Measurements from ENCODE around the gene ARFGEF3.

ARFGEF3 gene

DNA sequence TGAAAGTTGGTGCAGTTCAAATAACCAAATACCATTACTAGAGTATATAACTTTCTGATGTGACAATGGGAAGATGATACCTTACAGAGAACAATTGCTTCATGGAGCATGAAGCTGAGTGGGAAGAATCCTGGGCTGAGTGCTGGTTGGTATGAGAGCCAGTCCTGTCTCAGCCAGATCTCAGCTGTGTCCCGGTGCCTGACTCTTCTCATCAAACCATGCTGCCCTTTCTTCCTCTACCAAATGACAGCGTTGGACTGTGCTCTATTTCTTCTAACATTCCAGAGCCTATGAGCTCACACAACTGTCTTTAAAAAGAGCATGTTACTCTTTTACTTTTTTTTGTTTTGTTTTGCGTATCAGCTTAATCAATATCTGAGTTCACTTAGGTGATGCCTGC is 84.0 kb downstream of the ARFGEF3 start:
- DNase-seq, result peak; percentile 8

- DNase-seq, result no peak
These were observed 85.1 kb downstream of the ARFGEF3 start for GRCh38 chr6:138246650-138247440.

DNA sequence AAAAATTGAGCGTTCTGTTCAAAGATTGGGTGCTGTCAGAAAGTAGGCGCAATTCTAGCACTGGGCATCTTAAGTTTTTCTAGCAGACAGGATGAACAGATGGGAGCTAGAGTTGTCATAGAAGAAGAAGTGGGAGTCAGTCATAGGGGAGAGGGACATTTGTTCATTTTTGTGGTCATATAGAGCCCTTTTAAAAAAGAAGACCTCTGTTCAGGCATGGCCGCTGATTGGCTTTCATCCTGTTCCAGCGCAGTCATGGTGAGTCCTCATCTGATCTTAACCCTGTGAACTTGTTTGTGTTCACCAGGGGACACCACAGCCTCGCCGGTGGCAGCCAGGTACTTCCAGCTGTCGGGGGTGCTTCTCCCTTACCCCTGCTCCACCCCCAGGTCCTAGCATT is 86.3 kb downstream of the ARFGEF3 start:
- DNase-seq, result no peak

DNA sequence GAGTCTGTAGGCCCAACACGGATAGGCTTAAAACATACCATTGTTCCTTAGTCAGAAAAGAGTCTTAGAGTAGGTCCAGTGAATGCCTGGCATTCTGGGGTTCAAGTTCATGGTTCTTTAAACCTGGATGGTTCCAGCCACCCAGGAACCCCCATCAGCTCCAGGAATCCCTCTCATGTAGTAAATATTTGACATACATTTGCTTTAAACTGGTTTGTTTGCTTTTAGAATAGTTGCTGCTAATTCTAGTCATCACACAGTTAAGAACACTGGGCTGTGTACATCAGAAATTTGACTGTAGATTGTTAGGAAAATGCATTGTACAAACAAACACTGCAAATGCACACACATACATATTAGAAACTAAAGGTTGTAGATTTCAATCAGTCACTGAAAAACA is 87.1 kb downstream of the ARFGEF3 start:
- no peak for DNase-seq

DNA sequence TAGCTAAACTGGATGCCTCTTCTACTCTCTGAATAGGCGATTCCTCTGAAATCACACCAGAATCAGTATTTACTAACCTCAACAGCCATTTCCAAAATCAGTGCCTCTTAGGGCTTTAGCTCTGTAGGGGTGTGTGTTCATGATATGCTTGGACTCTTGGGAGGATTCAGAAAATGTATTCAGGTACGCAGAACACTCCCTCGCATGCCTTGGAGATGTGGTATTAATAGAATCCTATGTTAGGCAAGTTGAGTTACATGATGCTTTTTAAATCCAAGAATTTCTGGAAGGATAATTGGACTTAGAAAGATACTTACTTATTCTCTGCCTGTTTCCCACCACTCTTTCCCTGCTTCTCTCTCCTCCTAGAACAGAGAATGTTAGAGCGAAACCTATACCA is 88.3 kb downstream of the ARFGEF3 start:
- DNase-seq, result no peak

DNA sequence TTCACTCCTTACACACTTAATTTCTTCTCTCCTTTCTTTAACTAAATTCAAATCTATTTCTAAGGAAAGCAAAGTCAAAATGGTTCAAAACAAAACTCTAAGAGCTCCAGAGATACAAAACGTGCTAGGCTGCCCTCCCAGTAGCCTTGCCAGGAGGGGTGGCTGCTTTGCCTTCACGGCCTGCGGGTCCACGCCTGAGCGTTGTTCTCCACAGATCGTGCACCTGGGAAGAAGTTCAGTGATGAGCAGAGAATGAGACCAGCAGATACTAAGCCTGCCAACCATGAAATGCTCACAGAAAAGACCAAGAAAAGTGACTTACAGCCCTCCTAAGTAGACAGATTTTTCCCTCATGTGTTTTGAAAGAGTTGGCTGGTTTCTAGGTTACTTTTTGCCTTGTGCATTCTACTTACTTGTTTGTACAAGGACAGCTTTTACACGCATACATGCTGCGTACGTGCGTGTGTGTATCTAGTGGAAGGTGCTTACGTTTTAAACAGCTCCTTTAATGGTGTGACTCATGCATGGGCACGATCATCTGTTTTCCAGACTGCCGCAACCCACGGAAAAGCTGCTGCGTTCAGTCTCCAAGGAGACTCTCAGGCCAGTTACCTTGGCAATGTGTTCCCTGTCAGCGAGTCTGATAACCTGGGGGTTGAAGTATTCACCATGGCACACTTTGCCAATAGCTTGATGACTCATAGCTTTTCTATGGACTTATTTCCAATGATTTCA is 88.9 kb downstream of the ARFGEF3 start:
- DNase-seq, result peak; percentile 65

DNA sequence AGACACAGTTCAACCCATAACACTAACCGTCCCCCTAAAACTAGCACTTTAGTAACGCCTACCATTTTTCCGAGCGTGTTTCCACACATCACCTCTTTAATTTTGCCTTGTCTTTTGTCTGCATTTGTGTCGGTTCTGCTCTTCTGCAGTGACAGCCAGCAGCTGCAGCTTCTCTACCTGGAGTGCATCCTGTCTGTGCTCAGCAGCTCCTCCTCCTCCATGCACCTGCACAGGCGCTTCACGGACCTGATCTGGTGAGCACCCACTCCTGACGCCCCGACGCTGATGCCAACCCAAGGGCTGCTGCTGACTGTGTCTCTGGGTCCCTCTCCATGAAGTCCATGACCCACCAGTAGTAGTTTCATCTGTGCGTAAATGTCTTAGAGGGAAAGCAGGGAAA is 92.0 kb downstream of the ARFGEF3 start:
- no peak for DNase-seq

DNA sequence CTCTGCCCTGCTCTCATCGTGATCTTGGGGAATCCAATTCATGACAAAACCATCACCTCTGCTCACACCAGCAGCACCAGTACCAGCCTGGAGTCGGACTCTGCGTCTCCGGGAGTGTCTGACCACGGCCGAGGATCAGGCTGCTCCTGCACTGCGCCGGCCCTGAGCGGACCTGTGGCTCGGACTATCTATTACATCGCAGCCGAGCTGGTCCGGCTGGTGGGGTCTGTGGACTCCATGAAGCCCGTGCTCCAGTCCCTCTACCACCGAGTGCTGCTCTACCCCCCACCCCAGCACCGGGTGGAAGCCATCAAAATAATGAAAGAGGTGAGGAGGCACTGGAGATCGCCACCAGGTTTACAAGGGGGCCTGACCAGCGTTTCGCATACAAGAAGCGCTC is 93.7 kb downstream of the ARFGEF3 start:
- DNase-seq, result no peak

DNA sequence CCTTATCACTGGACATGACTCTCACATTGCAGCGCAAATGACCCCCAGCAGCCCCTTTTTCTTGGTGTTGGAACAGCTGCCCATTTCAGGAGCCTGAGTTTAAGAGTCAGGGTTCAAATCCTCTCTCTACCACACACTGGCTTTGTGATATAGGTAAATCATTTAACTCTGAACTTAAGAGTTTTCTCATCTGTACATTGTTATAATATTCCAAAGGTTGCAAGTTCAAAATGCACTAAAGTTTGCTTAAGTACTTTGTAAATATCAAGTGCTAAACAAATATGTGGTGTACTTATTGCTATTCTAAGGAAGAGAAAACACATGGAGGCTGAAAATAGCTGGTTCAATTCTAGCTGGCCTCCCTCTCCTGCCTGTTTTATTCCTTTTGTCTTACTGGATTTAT is 95.9 kb downstream of the ARFGEF3 start:
- DNase-seq, result no peak

GRCh38 chr6:138258197-138258596 is 96.5 kb downstream of the ARFGEF3 start:
- DNase-seq, result no peak

- no peak for DNase-seq
These were observed 97.3 kb downstream of the ARFGEF3 start for GRCh38 chr6:138258991-138259390.

DNA sequence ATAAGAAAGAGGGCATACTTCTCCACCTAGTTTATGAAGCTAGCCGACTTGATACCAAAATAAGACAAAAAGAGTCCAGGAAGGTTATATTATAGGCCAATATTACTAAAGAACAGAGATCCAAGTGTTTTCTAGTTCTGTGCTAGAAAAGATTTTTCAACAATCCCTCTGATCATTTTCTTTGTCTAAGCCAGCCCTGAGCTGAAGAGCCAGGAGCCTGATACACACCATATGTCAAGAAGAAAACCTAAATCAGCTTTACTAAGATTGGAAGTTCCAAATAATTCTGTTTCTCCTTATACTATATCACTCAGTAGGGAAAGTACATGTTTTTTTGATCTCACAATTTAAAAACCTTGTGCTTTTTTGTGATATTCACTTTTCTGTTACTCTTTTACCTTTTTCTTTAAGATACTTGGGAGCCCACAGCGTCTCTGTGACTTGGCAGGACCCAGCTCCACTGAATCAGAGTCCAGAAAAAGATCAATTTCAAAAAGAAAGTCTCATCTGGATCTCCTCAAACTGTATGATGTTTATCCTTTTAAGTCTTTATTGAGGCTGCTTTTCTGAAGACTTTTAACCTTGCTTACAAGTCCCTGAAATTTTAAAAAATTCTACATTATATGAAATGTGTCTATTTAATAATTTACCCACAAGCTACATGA is 99.5 kb downstream of the ARFGEF3 start:
- no peak for DNase-seq

DNA sequence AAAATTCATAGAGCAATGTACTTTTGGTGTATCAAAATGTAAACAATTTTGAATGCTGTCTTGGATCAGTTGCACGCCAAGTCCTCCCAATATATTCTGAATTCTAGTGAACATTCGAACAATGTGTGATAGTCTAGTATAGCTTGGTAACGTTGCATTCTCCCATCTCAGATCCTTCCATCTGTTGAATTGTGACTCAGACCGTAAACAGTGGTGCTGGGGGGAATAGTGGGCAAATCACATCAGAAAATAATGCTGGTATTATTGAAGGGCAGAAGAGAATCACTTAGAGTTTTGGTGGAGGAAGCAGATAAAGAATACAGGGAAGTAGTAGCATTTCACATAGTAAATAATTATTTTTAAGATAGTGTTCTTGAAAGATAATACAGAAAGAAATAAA is 102.2 kb downstream of the ARFGEF3 start:
- DNase-seq, result no peak

DNA sequence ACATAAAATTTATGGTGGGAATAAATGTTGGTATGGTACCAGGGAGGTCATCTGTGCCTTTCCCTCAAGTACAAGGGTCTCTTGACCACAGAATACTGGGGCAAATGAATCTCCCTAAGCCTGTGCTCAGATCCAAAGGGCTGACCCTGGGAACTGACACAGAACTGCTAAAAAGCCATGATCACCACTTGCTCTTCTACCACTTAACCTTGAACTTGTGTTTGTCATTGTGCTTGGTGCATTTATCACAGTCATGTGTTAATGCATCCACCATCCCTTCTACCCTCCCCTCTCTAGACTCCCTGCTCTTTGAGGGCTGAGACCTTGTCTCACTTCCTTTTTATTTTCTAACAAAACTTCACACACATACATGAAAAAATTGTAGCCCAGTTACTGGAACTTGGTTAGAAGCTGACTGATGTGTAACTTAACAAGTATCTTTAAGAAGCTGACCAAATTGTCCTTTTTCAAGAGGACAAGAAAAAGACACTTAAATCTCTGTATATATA is 102.7 kb downstream of the ARFGEF3 start:
- DNase-seq, result no peak

DNA sequence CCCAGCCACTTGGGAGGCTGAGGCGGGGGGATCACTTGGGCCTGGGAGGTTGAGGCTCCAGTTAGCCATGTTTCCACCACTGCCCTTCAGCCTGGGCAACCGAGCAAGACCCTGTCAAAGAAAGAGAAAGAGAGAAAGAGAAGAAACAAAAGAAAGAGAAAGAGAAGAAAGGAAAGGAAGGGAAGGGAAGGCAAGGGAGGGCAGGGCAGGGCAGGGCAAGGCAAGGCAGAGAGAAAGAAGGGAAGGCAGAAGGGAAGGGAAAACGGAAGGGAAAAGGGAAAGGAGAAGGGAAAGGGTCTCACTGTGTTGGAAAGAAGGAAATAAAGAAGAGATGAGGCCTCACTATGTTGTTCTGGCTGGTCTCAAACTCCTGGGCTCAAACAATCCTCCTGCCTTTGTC is 104.4 kb downstream of the ARFGEF3 start:
- DNase-seq, result no peak

DNA sequence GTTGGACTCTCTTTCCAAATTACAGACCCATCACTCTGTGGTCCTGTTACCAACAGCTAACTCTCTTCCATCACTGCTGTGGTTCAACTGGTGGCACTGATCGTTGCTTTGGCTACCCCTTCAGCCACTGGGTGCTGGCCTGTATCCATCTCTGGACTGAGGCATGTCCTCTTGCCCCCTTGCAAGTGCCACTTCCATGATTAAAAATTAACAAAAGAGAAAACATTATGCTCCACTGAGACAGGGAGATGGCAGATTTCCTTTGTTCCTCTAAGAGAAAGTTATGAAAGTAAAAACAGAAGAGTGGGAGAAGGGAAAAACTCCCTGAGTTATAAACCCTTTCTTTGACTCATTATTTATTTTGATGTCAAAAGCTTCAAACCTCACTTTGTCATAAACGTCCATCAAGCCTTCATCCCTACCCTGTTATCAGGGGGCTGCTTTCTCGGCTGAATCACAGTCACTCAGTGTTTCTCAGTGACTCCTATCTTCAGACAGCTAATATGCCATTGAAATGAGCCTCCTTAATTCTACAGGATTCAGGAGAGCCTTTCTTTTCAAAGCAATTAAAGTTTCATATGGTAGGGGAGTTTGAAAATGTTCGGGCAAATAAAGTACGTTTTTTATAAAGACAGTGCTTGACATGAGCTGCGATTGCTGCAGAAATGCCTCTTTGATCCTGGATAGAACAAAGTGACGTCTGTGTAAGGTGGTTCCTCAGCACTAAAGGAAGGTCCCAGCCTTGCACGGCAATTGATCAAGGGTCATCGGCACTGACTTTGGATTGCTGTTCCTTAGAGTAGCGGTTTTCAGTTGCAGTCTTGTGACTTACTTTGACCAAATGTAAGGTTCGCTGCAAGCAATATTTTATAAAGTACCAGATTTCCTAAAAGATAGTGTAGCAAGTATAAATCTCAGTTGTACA is 106.5 kb downstream of the ARFGEF3 start:
- DNase-seq, result no peak

DNA sequence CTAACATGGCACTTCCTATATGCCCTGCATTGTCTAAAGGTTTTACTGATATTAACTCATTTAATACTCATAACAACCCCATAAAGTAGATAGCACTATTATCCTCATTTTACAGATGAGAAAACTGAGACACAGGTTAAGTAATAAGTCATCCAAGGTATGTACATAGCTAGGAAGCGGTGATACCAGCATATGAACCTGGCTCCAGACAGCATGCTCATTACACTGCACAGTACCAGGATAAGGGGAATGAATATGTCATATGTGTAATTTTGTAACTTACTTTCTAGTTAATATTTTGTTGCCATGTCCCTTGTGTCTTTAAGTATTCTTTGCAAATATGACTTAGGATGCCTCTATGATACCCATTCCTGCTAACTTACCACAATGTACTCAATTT is 109.7 kb downstream of the ARFGEF3 start:
- no peak for DNase-seq

GRCh38 chr6:138272533-138273315 is 111.0 kb downstream of the ARFGEF3 start:
- peak; percentile 44 for DNase-seq

- DNase-seq, result no peak
These were observed 114.2 kb downstream of the ARFGEF3 start for GRCh38 chr6:138275976-138276375.

GRCh38 chr6:138277835-138278234 is 116.1 kb downstream of the ARFGEF3 start:
- no peak for DNase-seq

- DNase-seq, result peak; percentile 43
These were observed 116.6 kb downstream of the ARFGEF3 start for GRCh38 chr6:138278326-138278725.
